Measurements from ENCODE around the gene COQ2.
"Not testable (repeated sequence)": the region's sequence is repeated elsewhere in the genome, so short reads cannot be mapped to it uniquely, and the experiment has no call there.

The COQ2 gene

GRCh38 chr4:83282049-83282535 lies 2.5 kb downstream of the COQ2 start:
- no peak for DNase-seq

- DNase-seq = no peak
Measured at GRCh38 chr4:83281307-83281706, 3.3 kb downstream of the COQ2 start.

GRCh38 chr4:83276299-83277040 lies 8.1 kb downstream of the COQ2 start:
- no peak for DNase-seq

GRCh38 chr4:83273926-83274325 lies 10.7 kb downstream of the COQ2 start:
- not testable (repeated sequence) for DNase-seq

- no peak for DNase-seq
Measured at GRCh38 chr4:83272900-83273299, 11.7 kb downstream of the COQ2 start.

- DNase-seq = no peak
Measured at GRCh38 chr4:83269256-83269655, 15.3 kb downstream of the COQ2 start.

- DNase-seq = no peak
Measured at GRCh38 chr4:83268491-83268890, 16.1 kb downstream of the COQ2 start.

- DNase-seq = no peak
Measured at GRCh38 chr4:83267830-83268475, 16.6 kb downstream of the COQ2 start.

- DNase-seq = no peak
Measured at GRCh38 chr4:83267121-83267829, 17.3 kb downstream of the COQ2 start.

- DNase-seq = no peak
Measured at GRCh38 chr4:83266689-83267088, 17.9 kb downstream of the COQ2 start.

- no peak for DNase-seq
Measured at GRCh38 chr4:83263106-83263505, 21.5 kb downstream of the COQ2 start.

- no peak for DNase-seq
Measured at GRCh38 chr4:83262682-83263081, 21.9 kb downstream of the COQ2 start.

GRCh38 chr4:83261307-83261706 lies 23.3 kb downstream of the COQ2 start:
- DNase-seq = no peak

- DNase-seq = no peak
Measured at GRCh38 chr4:83259586-83259985, 25.0 kb downstream of the COQ2 start.

GRCh38 chr4:83258461-83258860 lies 26.1 kb downstream of the COQ2 start:
- no peak for DNase-seq

GRCh38 chr4:83257811-83258210 lies 26.8 kb downstream of the COQ2 start:
- DNase-seq = no peak

GRCh38 chr4:83255584-83255983 lies 29.0 kb downstream of the COQ2 start:
- DNase-seq = no peak

- peak; percentile 67 for DNase-seq
Measured at GRCh38 chr4:83252782-83253405, 31.7 kb downstream of the COQ2 start.

GRCh38 chr4:83251447-83251830 lies 33.2 kb downstream of the COQ2 start:
- DNase-seq = no peak

GRCh38 chr4:83250687-83251446 lies 33.7 kb downstream of the COQ2 start:
- DNase-seq = no peak

GRCh38 chr4:83248486-83248885 lies 36.1 kb downstream of the COQ2 start:
- DNase-seq = no peak
